ENCODE results near the gene PADI4. TPM values are rescaled to one million over a fixed set of nuclear protein-coding genes. Genes with fewer than 3 reads are reported as not detected.

Gene PADI4
- total RNA-seq, 1 donor from 2014 or later = not detected

- Histone ChIP-seq H3K36me3 (ENCODE audit: control insufficient read depth, insufficient read depth, low read length) (no peaks in the 10 kb centered on the region), H3K4me3 (ENCODE audit: low read depth, low read length) (no peak overlapping the region), H3K27me3 (ENCODE audit: control insufficient read depth, insufficient read depth, low read length) (no peaks in the 10 kb centered on the region)
- no peak for DNase-seq (ENCODE audit: low read depth)
- no peak for TF ChIP-seq CTCF (IDR thresholded peaks at IDR 0.05; ENCODE audit: insufficient read depth, low read length, poor library complexity, severe bottlenecking)
Observed at GRCh38 chr1:17365293-17365692, 57.3 kb downstream of the PADI4 start.

- peak; percentile 60 for DNase-seq (ENCODE audit: low read depth)
- Histone ChIP-seq H3K36me3 (ENCODE audit: control insufficient read depth, insufficient read depth, low read length) (no peaks in the 10 kb centered on the region), H3K27me3 (ENCODE audit: control insufficient read depth, insufficient read depth, low read length) (no peaks in the 10 kb centered on the region), H3K4me3 (ENCODE audit: low read depth, low read length) (no peak overlapping the region)
- no peak for TF ChIP-seq CTCF (IDR thresholded peaks at IDR 0.05; ENCODE audit: insufficient read depth, low read length, poor library complexity, severe bottlenecking)
Observed at GRCh38 chr1:17369466-17369865, 61.5 kb downstream of the PADI4 start.

- no peak for DNase-seq (ENCODE audit: low read depth)
Observed at GRCh38 chr1:17370618-17371017, 62.6 kb downstream of the PADI4 start.

GRCh38 chr1:17371896-17372295 is 63.9 kb downstream of the PADI4 start, which contains the start of gene PADI6:
Gene PADI6 (plus strand): TSS chr1:17372196. CDS start chr1:17372246, 50 bp downstream.
- H3K36me3 ChIP-seq (ENCODE audit: control insufficient read depth, insufficient read depth, low read length) = no peaks in the 10 kb centered on the region
- no peak for DNase-seq (ENCODE audit: low read depth)

More at GRCh38 chr1:17370618-17371017, 62.6 kb downstream of the PADI4 start:
- H3K27me3 ChIP-seq (ENCODE audit: control insufficient read depth, insufficient read depth, low read length) = no peaks in the 10 kb centered on the region
- H3K36me3 ChIP-seq (ENCODE audit: control insufficient read depth, insufficient read depth, low read length) = no peaks in the 10 kb centered on the region
- TF ChIP-seq CTCF (IDR thresholded peaks at IDR 0.05; ENCODE audit: insufficient read depth, low read length, poor library complexity, severe bottlenecking) = peak; percentile 51
- no peak overlapping the region for H3K4me3 ChIP-seq (ENCODE audit: low read depth, low read length)

GRCh38 chr1:17372955-17373354 is 65.0 kb downstream of the PADI4 start:
- DNase-seq (ENCODE audit: low read depth) = no peak
- peaks cover 4% of the 10 kb centered on the region for H3K27me3 ChIP-seq (ENCODE audit: control insufficient read depth, insufficient read depth, low read length)
- H3K36me3 ChIP-seq (ENCODE audit: control insufficient read depth, insufficient read depth, low read length) = no peaks in the 10 kb centered on the region
- H3K4me3 ChIP-seq (ENCODE audit: low read depth, low read length) = no peak overlapping the region
- TF ChIP-seq CTCF (IDR thresholded peaks at IDR 0.05; ENCODE audit: insufficient read depth, low read length, poor library complexity, severe bottlenecking) = no peak

More at GRCh38 chr1:17371896-17372295, 63.9 kb downstream of the PADI4 start, which contains the start of gene PADI6:
- Histone ChIP-seq H3K4me3 (ENCODE audit: low read depth, low read length) (no peak within 1 kb of the TSS), H3K27me3 (ENCODE audit: control insufficient read depth, insufficient read depth, low read length) (no peaks in the 10 kb centered on the region)
- no peak for TF ChIP-seq CTCF (IDR thresholded peaks at IDR 0.05; ENCODE audit: insufficient read depth, low read length, poor library complexity, severe bottlenecking)

GRCh38 chr1:17375651-17376050 is 67.7 kb downstream of the PADI4 start:
- peaks cover 4% of the 10 kb centered on the region for H3K27me3 ChIP-seq (ENCODE audit: control insufficient read depth, insufficient read depth, low read length)
- no peak overlapping the region for H3K4me3 ChIP-seq (ENCODE audit: low read depth, low read length)
- no peak for TF ChIP-seq CTCF (IDR thresholded peaks at IDR 0.05; ENCODE audit: insufficient read depth, low read length, poor library complexity, severe bottlenecking)
- DNase-seq (ENCODE audit: low read depth) = no peak
- no peaks in the 10 kb centered on the region for H3K36me3 ChIP-seq (ENCODE audit: control insufficient read depth, insufficient read depth, low read length)

All from kidney epithelial cell (primary cell).